GM21529 (cell line): ENCODE data around the gene TRIM44.

ENCODE experiments used
- ATAC-seq: cut with Tn5 transposase; IDR thresholded peaks from one replicate; pipeline ENCODE4 v1.9.1; 2021; ENCODE audit not compliant: unreplicated experiment

Gene TRIM44, protein sequence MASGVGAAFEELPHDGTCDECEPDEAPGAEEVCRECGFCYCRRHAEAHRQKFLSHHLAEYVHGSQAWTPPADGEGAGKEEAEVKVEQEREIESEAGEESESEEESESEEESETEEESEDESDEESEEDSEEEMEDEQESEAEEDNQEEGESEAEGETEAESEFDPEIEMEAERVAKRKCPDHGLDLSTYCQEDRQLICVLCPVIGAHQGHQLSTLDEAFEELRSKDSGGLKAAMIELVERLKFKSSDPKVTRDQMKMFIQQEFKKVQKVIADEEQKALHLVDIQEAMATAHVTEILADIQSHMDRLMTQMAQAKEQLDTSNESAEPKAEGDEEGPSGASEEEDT

DNA sequence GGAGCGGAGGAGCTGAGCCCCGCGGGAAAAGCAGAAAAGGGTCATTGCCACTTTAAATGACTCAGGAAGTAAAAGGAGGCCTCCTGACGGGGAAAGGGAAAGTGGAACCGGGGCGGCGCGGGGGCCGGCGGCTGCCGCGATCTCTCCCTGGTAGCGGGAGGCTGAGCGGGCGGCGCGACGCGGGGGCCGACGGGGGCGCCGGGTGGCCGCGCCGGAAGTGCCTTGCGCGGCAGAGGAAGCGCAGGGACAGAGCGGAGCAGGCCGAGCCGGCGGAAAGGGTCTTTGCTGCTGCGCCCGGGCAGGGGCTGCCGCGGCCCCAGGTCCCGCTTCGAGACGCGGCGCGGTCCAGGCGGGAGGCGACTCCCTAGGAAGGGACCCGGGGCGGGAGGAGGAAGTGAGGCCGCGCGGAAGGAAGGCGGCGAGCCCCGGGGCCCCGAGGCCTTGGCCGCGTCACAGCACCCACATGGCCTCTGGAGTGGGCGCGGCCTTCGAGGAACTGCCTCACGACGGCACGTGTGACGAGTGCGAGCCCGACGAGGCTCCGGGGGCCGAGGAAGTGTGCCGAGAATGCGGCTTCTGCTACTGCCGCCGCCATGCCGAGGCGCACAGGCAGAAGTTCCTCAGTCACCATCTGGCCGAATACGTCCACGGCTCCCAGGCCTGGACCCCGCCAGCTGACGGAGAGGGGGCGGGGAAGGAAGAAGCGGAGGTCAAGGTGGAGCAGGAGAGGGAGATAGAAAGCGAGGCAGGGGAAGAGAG lies at the start of gene TRIM44:
TSS of gene TRIM44 (plus strand) at position 127 of the 759 bp plus-strand sequence. CDS start at position 464, 337 bp downstream.
- peak; percentile 92 for ATAC-seq

DNA sequence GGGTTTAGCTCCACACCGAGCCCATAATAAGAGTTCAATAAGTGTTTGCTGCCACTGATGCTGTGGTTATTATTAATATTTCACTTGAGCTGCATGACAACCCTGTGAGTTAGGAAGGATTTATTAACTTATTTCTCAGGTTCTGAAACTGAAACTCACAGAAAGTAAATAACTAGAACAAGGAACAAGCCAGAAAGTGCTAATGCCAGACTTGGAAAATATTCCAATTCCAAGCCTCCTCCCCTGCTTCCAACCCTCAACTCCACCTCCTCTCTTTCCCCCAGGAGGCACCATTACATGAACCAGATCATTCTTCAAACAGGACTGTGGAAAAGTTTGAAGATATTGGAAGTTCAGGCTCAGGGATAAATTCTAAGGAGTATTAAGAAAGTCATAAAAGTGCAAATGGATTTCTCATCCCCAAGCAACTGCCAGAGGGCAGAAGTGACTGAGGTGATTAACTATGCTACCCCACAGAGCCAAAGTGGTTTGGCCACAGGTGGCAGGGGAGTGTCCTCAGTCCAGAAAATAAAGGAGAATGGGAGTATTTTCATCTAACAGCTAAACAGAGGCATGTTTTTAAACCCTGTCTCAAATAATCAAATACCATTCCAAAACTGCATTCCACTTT lies 47.5 kb upstream of the TRIM44 start:
- ATAC-seq, result no peak

DNA sequence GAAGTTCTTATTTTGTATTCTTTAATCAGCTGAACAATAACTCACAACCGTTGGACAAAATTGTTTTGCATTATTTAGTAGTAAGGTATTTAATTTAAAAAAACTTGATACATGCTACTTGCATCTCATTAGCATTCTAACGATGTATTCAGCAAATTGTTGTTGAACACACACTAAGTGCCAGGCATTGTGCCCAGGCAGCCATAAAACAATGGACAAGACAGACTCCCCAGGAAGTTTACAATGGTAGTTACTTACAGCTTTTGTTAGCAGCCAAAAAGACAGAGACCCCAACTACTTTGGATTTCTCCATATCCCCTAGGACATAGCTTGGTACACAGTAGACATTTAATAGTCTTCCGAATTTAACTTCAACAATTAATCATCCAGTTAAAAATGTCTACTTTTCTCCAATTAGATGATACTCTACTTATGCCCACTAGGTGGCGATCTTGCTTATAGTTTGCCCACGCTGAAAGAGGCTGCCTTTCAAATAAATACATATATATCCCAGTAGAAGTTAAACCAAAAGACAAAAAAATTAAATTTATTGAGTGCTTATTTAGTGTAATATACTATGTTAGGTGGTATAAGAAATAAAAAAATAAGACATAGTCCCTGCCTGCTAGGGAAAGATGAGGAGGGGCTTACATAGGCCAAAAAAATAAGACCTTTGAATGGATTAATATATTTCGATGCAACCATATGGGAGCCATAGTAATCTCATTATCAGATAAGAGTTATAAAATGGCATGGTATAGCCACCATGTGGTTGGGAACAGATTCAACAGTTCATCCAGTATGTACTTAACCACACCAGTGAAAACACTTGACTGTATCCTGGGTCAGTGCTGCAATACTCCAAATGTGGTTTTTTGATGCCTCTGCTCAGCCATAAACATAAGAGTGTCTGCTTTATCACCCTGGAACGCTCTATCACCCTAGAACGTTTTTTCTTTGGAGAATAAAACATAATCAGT lies 46.4 kb upstream of the TRIM44 start:
- no peak for ATAC-seq

DNA sequence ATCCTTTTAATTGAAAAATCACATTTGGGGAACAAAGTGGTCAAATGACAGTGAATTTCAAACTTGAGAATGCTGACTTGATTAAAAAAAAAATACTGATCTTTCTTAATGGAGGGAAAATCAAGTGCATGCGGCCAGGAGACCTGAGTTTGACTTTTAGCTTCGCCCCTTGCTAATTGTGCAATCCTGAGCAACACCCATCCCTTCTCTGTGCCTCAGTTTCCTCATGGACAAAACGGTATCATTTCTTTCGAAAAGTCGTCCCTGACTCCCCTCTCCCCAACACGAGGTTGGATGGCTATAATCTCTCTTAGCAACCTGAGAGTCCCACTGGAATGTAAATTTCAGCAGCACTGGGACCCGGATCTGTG lies 45.3 kb upstream of the TRIM44 start:
- ATAC-seq, result no peak

DNA sequence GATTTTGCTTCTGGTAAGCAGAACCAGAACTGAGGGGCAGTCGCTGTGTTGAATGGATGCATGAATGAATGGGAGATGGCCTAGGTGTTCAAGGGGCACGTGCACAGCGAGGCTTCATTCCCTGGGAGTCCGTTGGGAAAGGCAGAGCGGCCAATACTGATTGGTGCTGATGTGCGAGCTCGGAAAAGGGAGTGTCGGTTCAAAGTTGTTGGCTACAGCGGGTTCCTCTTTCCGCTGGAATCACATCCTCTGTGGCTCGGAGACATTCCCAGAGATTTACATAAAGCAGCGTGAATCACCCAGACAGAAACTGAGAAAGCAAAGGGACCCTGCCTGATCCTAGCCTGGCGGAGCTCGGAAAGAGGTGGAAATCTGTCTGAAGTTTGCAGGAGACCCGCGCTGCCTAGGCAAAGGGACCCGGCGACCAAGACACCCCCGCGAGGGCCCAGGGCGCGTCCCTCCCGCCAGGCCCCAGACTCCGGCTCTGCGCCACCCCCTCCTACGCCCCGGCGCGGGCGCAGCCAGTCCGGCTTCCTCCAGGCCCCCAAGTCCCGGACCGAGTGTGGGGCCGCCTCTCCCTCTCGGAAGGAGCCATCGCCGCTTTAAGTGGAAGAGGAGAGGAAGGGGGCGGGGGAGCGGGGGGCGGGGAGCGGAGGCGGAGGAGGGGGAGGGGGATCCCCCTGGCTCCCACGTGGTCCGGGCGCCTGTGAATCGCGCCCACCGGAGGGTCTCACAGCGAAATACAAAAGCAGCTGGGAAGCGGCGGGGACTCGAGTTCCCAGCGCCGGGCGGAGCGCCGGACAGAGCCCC lies 44.7 kb upstream of the TRIM44 start, which contains the start of gene FJX1:
TSS of gene FJX1 (plus strand) at position 774 of the 810 bp plus-strand sequence. CDS start 177 bp downstream, outside the sequence.
- ATAC-seq, result peak; percentile 40

DNA sequence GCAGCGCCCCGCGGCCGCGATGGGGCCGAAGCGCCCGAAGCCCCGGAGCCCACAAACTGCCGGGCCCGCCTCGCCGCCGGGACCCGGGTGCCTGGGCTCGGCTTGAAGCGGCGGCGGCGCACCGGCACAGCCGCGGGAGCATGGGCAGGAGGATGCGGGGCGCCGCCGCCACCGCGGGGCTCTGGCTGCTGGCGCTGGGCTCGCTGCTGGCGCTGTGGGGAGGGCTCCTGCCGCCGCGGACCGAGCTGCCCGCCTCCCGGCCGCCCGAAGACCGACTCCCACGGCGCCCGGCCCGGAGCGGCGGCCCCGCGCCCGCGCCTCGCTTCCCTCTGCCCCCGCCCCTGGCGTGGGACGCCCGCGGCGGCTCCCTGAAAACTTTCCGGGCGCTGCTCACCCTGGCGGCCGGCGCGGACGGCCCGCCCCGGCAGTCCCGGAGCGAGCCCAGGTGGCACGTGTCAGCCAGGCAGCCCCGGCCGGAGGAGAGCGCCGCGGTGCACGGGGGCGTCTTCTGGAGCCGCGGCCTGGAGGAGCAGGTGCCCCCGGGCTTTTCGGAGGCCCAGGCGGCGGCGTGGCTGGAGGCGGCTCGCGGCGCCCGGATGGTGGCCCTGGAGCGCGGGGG lies 44.0 kb upstream of the TRIM44 start:
- peak; percentile 47 for ATAC-seq

DNA sequence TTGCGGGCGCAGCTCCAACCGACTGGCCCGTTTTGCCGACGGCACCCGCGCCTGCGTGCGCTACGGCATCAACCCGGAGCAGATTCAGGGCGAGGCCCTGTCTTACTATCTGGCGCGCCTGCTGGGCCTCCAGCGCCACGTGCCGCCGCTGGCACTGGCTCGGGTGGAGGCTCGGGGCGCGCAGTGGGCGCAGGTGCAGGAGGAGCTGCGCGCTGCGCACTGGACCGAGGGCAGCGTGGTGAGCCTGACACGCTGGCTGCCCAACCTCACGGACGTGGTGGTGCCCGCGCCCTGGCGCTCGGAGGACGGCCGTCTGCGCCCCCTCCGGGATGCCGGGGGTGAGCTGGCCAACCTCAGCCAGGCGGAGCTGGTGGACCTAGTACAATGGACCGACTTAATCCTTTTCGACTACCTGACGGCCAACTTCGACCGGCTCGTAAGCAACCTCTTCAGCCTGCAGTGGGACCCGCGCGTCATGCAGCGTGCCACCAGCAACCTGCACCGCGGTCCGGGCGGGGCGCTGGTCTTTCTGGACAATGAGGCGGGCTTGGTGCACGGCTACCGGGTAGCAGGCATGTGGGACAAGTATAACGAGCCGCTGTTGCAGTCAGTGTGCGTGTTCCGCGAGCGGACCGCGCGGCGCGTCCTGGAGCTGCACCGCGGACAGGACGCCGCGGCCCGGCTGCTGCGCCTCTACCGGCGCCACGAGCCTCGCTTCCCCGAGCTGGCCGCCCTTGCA lies 43.3 kb upstream of the TRIM44 start:
- ATAC-seq, result peak; percentile 32

DNA sequence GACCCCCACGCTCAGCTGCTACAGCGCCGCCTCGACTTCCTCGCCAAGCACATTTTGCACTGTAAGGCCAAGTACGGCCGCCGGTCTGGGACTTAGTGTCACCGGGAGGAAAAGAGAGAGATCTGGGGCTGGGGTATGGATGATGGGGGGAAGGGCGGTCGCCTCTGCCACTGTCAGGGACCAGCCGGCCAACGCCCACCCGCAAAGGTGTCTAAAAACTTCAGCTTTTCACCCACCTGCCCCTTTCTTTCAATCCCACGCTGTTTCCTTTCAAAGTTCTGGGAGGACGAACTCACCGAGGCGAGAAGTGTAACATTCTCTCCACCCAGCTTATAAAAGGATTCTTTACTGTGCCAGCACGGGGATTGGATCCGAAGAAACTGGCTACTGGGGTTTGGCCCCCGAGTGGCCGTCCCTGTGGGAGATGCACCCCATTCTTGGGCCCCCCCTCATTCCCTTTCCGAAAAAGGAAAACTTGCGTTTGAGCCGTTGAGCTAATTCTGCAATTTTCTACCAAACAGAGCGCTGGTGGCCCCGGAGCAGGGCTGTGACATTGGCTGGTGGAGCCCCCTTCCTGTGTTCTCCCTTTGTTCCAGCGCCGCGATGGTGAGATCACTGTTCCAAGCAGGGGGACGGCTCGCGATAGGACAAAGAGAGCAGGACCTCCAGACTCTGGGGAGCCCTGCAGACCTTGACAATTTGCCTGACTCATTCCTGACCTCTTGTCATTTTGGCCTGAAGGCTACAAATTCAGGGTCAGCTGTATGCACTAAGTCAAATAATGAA lies 42.5 kb upstream of the TRIM44 start:
- no peak for ATAC-seq

DNA sequence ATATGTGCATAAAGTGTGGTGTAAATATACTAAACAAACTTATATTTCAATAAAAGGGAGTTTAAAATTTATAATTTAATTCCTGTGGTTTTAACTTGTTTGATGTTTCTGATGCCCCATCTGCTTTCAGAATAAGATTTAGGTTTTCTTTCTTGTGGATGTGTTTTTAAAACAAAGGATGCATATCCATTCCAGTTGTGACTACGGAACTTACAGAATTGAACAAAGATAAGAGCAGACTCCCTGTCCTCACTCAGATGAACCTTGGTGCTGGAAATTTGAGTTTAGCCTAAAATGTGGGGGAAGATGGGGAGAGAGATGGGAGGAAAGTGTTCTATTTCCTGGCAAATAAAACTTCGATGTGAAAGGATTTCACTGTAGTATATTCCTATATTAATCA lies 41.8 kb upstream of the TRIM44 start:
- no peak for ATAC-seq

DNA sequence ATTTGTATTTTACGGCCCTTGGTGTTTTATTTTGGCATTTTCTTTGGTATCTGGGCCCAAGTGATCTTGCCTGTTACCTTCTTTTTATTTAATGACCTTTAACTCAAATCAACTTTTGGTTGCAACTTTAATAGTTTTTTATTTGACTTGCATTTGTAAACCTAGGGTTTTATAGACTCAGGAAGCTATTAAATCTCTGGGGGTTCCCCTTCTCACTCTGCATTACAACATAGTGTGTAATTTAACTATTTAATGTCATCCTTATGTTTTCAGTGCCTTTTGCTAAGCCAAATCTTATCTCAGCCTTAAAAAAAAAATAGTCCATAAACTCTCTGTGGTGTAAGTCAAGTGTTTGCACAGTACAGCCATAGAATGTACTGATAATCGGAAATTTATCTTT lies 41.0 kb upstream of the TRIM44 start:
- no peak for ATAC-seq

DNA sequence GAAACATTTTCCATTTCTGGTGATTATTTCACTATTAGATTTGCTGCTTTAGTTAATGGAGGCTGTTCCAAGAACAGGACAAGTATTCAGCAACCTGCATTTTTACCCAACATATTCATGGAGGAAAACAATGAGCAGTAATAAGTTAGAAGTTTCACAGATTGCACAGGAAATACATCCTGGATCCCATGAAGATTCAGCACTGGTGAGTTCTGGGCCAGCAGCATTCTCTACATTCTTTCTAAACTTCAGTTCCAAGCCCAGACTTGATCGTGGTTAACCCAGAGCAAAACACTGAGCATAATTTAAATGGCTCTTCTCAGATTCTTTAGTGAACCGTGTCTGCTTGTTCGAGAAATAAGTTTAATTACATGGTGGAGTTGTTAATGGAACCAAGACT lies 40.5 kb upstream of the TRIM44 start:
- no peak for ATAC-seq

DNA sequence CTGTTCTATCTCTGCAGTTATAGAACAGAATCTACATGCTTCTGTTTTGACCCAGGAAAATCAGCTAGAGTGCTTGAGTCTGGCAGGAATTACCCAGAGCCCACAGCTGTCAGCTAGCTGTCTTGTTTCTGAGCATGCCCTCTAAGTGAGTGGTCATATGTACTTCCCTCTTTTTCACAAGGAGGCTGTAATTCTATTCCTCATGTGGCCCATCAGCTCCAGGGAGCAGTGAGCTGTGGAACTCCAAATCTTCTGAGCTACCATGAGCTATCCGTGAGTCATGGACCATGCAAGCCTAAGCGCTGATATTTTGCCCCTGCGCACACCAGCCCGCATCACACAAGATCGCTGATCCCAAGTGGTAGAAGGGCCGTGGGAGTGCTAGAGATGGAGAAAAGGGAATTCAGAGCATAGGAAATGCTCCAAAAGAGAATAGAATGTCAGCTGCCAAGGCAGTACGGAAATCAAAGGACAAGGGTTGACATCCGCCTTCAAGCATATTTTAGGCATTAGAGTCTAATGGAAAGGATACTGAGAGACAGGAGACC lies 38.9 kb upstream of the TRIM44 start:
- no peak for ATAC-seq

DNA sequence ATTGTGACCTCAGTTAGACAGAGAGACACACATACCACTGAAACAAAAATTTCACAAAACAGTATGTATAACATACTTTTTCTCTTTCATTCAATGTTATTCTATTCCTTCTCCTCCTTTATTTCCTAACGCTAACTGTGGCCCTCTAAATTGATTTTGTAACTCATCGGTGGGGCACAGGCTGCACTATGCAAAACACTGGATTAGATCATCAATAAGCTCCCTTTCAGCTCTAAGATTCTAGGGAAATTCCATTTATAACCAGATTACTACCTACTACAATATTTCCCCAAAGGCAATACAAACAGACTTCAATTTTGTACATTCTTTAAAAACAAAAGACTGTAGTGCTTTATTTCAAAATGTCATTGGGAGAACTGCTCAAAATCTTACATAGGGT lies 38.3 kb upstream of the TRIM44 start:
- ATAC-seq, result no peak

DNA sequence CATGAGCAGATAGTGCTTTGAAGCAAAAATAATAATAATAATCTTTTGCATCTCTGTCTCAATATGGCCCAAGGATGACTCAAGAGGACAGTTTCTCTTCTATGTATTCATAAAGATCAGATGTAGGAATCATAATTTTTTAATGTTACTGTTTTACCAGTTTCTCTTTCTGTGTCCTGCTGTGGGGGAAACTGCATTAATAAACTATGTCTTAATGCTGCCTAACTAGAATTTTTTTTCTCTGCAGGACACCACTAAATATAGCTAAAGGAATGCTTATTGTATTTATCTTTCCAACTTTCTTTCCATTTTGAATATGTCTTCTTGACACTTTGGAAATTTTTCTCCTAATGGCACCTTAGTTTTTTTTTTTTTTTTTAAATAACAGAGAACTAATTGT lies 37.8 kb upstream of the TRIM44 start:
- ATAC-seq, result no peak

DNA sequence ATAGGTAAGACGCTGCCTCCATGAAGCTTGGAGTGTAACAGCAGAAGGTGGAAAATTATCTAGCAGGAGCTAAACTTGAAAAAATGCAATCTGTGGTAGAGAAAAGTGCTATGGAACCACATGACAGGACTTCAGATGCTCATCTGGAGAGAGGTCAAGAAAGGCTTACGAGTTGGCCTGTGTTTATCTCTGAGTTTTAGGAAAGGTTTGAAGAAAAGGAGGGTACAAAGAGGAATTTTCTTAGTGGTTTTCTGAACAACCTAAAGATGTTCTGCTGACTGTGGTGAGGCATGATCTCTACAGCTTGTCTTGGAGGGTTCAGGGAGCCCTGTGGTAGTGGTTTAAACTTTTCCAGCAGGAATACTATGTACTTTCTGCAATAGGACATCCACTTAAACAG lies 36.1 kb upstream of the TRIM44 start:
- no peak for ATAC-seq

DNA sequence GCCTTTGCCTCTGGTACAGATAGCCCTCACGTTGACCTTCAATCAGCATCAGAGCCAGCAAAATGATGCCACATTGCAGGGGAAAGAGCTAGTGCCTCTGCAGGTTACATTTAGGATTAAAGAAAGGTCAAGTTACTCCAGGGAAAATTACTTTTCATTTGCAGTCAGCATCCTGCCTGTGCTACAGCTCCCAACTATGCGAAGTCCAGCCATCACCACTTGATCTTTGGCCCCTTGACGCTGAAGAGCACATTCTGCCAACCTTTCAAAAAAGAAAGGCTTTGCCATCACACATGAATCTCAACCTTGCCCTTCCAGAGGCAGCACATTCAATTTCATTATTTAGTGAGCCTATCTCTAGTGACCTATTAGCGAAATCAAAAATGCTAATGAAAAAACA lies 33.1 kb upstream of the TRIM44 start:
- no peak for ATAC-seq

DNA sequence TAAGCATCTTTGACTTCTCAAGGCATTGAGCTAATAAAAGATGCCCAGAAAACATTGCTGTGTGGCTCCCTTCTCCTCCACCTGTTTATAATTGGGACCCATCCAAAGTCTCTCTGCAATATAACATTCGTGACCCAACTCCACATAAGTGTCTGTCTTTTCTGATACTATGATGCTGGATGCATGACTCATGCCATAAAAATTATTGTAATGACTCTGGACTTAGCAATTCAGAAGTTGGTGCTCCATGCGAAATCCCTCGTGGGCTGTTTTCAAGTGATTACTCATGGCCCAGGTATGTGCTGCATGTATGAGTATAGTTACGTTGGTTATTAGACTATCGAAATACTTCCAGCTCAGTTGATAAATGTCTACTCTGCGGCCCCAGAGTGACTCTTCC lies 32.7 kb upstream of the TRIM44 start:
- ATAC-seq, result no peak

DNA sequence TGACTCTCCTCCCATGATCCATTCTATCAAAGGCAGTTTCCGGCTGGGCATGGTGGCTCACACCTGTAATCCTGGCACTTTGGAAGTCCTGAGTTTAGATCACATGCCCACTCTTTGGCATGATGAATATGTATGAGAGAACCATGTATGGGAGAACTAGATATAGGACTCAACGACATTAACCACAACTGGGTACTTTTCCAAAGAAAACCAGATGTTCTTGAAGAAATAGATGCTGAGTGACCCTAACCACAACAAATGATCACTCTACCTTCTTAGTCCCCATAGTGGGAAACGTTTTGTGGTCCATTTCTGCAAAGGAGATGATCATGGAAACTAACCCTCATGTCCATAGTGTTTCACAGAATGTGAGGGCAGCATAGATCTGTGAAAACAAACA lies 30.7 kb upstream of the TRIM44 start:
- no peak for ATAC-seq
